ENCODE results near the gene WNT3A.

DNA sequence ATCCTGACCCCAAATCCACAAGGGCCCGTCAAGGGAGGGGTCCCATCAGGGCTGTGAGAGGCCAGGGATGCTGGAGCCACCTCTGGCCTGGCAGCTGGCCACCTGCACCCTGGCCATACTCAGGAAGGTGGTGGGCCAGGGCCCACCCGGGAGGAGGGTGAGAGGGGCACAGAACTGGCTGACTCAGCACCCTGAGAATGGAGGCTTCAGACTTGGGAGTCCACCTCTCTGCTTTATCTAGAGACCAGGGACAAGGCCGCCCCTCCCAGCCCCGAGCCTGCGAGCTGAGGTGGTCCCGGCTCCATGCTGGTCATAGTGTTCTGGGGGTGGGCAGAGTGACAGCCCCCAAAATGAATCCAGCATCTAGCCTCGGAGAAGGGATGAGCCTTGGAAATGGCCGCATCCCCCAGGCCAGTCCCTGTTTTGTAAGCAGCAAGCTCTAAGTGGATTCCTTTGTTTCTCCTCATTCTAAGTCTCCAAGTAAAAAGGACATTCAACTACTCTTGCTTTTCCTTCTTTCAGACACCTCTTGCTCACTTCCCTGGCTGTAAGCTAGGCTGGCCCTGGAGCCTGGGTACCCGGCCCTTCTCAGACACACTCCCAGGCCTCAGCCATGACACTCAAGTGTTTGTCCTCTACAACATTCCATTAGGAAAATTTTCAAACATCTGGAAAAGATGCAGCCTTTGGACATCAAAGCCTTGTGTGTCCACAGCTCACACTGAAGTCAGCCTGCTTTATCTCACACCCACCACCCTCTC is 12.3 kb downstream of the WNT3A start:
- TF ChIP-seq, protein P1, sequence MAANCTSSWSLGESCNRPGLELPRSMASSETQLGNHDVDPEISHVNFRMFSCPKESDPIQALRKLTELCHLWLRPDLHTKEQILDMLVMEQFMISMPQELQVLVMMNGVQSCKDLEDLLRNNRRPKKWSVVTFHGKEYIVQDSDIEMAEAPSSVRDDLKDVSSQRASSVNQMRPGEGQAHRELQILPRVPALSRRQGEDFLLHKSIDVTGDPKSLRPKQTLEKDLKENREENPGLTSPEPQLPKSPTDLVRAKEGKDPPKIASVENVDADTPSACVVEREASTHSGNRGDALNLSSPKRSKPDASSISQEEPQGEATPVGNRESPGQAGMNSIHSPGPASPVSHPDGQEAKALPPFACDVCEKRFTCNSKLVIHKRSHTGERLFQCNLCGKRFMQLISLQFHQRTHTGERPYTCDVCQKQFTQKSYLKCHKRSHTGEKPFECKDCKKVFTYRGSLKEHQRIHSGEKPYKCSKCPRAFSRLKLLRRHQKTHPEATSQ (tag by site-specific recombination; IDR thresholded peaks at IDR 0.05), result no peak
- TF ChIP-seq ZNF777 (tag by site-specific recombination; IDR thresholded peaks at IDR 0.05; ENCODE audit: borderline replicate concordance) (no peak), ZNF112 (tag by site-specific recombination; IDR thresholded peaks at IDR 0.05) (no peak), ZNF274 (IDR thresholded peaks at IDR 0.05; ENCODE audit: low read length) (no peak), ZNF274 (tag by site-specific recombination; IDR thresholded peaks at IDR 0.05; ENCODE audit: borderline replicate concordance) (no peak), ZNF837 (tag by site-specific recombination; IDR thresholded peaks at IDR 0.05) (no peak), ZNF175 (tag by site-specific recombination; IDR thresholded peaks at IDR 0.05) (no peak), MYNN (tag by site-specific recombination; IDR thresholded peaks at IDR 0.05; ENCODE audit: borderline replicate concordance) (no peak), ZBTB8A (tag by site-specific recombination; IDR thresholded peaks at IDR 0.05) (no peak)
- TF ChIP-seq, protein P2, sequence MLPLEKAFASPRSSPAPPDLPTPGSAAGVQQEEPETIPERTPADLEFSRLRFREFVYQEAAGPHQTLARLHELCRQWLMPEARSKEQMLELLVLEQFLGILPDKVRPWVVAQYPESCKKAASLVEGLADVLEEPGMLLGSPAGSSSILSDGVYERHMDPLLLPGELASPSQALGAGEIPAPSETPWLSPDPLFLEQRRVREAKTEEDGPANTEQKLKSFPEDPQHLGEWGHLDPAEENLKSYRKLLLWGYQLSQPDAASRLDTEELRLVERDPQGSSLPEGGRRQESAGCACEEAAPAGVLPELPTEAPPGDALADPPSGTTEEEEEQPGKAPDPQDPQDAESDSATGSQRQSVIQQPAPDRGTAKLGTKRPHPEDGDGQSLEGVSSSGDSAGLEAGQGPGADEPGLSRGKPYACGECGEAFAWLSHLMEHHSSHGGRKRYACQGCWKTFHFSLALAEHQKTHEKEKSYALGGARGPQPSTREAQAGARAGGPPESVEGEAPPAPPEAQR (tag by site-specific recombination; IDR thresholded peaks at IDR 0.05), result no peak
- TF ChIP-seq, protein P3, sequence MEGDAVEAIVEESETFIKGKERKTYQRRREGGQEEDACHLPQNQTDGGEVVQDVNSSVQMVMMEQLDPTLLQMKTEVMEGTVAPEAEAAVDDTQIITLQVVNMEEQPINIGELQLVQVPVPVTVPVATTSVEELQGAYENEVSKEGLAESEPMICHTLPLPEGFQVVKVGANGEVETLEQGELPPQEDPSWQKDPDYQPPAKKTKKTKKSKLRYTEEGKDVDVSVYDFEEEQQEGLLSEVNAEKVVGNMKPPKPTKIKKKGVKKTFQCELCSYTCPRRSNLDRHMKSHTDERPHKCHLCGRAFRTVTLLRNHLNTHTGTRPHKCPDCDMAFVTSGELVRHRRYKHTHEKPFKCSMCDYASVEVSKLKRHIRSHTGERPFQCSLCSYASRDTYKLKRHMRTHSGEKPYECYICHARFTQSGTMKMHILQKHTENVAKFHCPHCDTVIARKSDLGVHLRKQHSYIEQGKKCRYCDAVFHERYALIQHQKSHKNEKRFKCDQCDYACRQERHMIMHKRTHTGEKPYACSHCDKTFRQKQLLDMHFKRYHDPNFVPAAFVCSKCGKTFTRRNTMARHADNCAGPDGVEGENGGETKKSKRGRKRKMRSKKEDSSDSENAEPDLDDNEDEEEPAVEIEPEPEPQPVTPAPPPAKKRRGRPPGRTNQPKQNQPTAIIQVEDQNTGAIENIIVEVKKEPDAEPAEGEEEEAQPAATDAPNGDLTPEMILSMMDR (tag by site-specific recombination; IDR thresholded peaks at IDR 0.05), result no peak
